CD14-positive monocyte (primary cell): ENCODE measurements around the gene KLK7. TPM values are rescaled to one million over a fixed set of nuclear protein-coding genes. Genes with fewer than 3 reads are reported as not detected.

Experiments
- DNase-seq, 3 donors: peaks; one replicate each; pipeline ENCODE4 v3.0.0-alpha.2; 2011 to 2022
- H2AFZ ChIP-seq: 2 replicates; pipeline ENCODE4 v1.6.0; 2012; ENCODE audit warnings: mild to moderate bottlenecking, low read depth, low read length, inconsistent platforms; ENCODE audit not compliant: insufficient read depth, poor library complexity, severe bottlenecking
- H3K27ac ChIP-seq, 2 donors: 1 replicate in 1 of 2; 2 replicates in 1 of 2; pipeline ENCODE4 v1.5.1; 2012 to 2013; ENCODE audit warnings: low read length in 2 of 2, control low read depth in 1 of 2, inconsistent platforms in 1 of 2, low read depth in 1 of 2, mild to moderate bottlenecking in 1 of 2
- H3K27me3 ChIP-seq, 2 donors: one replicate each; pipeline versions ENCODE4 v1.6.0 to v1.6.1; 2011 to 2013; ENCODE audit warnings: low read length in 2 of 2; ENCODE audit not compliant: control insufficient read depth in 2 of 2, insufficient read depth in 2 of 2
- H3K36me3 ChIP-seq, 2 donors: replicated peaks in 1 of 2; 1 replicate in 1 of 2; 2 replicates in 1 of 2; pipeline versions ENCODE4 v1.5.1 to v1.6.1; 2012 to 2013; ENCODE audit warnings: low read length in 2 of 2, control low read depth in 1 of 2, inconsistent platforms in 1 of 2, mild to moderate bottlenecking in 1 of 2; ENCODE audit not compliant: insufficient read depth in 2 of 2, control insufficient read depth in 1 of 2
- H3K4me1 ChIP-seq, 2 donors: 1 replicate in 1 of 2; 2 replicates in 1 of 2; pipeline versions ENCODE4 v1.5.1 to v1.6.1; 2012 to 2013; ENCODE audit warnings: low read length in 2 of 2, control low read depth in 1 of 2, inconsistent platforms in 1 of 2, mild to moderate bottlenecking in 1 of 2, moderate library complexity in 1 of 2; ENCODE audit not compliant: insufficient read depth in 2 of 2, control insufficient read depth in 1 of 2
- H3K4me2 ChIP-seq: replicated peaks from 2 replicates; pipeline ENCODE3; 2012; ENCODE audit warnings: low read length, moderate library complexity, mild to moderate bottlenecking; ENCODE audit not compliant: poor library complexity, severe bottlenecking; ENCODE audit errors: extremely low read depth
- H3K4me3 ChIP-seq, 3 experiments: fragments of 200-600 bp in 1 of 3; sonication (generic) in 1 of 3; replicated peaks in 1 of 3; 1 replicate in 2 of 3; 2 replicates in 1 of 3; pipeline ENCODE4 v1.5.1; 2011 to 2013; ENCODE audit warnings: low read length in 3 of 3, mild to moderate bottlenecking in 3 of 3, control low read depth in 2 of 3, low read depth in 2 of 3, inconsistent platforms in 1 of 3, moderate library complexity in 1 of 3
- H3K79me2 ChIP-seq: 2 replicates; pipeline ENCODE4 v1.6.0; 2012; ENCODE audit warnings: mild to moderate bottlenecking, control low read depth, inconsistent platforms, low read length, moderate library complexity; ENCODE audit not compliant: insufficient read depth
- H3K9ac ChIP-seq: 2 replicates; pipeline ENCODE4 v1.6.0; 2017; ENCODE audit warnings: low read length, mild to moderate bottlenecking; ENCODE audit not compliant: insufficient read depth, poor library complexity, severe bottlenecking
- H3K9me3 ChIP-seq, 2 donors: replicated peaks in 1 of 2; 1 replicate in 1 of 2; 2 replicates in 1 of 2; pipeline versions ENCODE4 v1.5.1 to v1.6.1; 2012 to 2013; ENCODE audit warnings: low read length in 2 of 2, control low read depth in 1 of 2; ENCODE audit not compliant: control insufficient read depth in 1 of 2, insufficient read depth in 1 of 2
- H4K20me1 ChIP-seq: 2 replicates; pipeline ENCODE4 v1.6.0; 2012; ENCODE audit warnings: mild to moderate bottlenecking, low read length, control low read depth, moderate library complexity; ENCODE audit not compliant: insufficient read depth
- H3K27ac Mint-ChIP-seq, 7 donors: one replicate each; pipeline ENCODE4 v1.8.0; 2020; ENCODE audit warnings: mild to moderate bottlenecking in 7 of 7, mixed read lengths in 7 of 7, moderate library complexity in 6 of 7, inconsistent platforms in 2 of 7
- H3K27me3 Mint-ChIP-seq, 3 donors: one replicate each; pipeline ENCODE4 v1.8.0; 2021 to 2022; ENCODE audit warnings: low read depth in 3 of 3, mild to moderate bottlenecking in 3 of 3, mixed read lengths in 3 of 3, moderate library complexity in 3 of 3, inconsistent platforms in 1 of 3
- H3K36me3 Mint-ChIP-seq, 2 donors: one replicate each; pipeline ENCODE4 v1.8.0; 2020; ENCODE audit warnings: mixed read lengths in 2 of 2, inconsistent platforms in 1 of 2, mild to moderate bottlenecking in 1 of 2
- H3K4me1 Mint-ChIP-seq: one replicate; pipeline ENCODE4 v1.8.0; 2020; ENCODE audit warnings: mild to moderate bottlenecking, mixed read lengths
- H3K4me3 Mint-ChIP-seq, 2 donors: one replicate each; pipeline ENCODE4 v1.8.0; 2020; ENCODE audit warnings: mild to moderate bottlenecking in 2 of 2, mixed read lengths in 2 of 2, moderate library complexity in 1 of 2
- H3K9me3 Mint-ChIP-seq, 7 donors: one replicate each; pipeline ENCODE4 v1.8.0; 2020 to 2022; ENCODE audit warnings: mixed read lengths in 7 of 7, mild to moderate bottlenecking in 6 of 7, moderate library complexity in 6 of 7, inconsistent platforms in 2 of 7
- CTCF ChIP-seq: fragments of 200-600 bp; IDR thresholded peaks from one replicate; pipeline ENCODE4 v1.8.0; 2022; ENCODE audit warnings: antibody characterized with exemption, mild to moderate bottlenecking
- WGBS: methylation state at CpG from one replicate; pipeline ENCODE4 v1.1.5; 2013; ENCODE audit warnings: missing lambda C conversion rate; ENCODE audit not compliant: insufficient coverage; 5-methylcytosine and 5-hydroxymethylcytosine counted together
- intact Hi-C, 2 donors: fragments of 100-400 bp; cut with micrococcal nuclease; formaldehyde crosslinking; loops; one replicate each; pipeline versions ENCODE4 v1.15.0 to v1.15.1; 2023
- polyA plus RNA-seq, 3 donors: library from polyadenylated mRNA; depleted of rRNA in 1 of 3; unstranded in 2 of 3; stranded (reverse) in 1 of 3; fragments of 300-500 nt in 2 of 3; fragments of >200 nt in 1 of 3; fragmentation: Illumina TruSeq in 2 of 3; gene quantifications; 1 replicate in 2 of 3; 2 replicates in 1 of 3; pipeline ENCODE4 v1.2.3, GENCODE V29; 2012 to 2021

KLK7 gene
- polyA plus RNA-seq, 3 donors: not detected

DNA sequence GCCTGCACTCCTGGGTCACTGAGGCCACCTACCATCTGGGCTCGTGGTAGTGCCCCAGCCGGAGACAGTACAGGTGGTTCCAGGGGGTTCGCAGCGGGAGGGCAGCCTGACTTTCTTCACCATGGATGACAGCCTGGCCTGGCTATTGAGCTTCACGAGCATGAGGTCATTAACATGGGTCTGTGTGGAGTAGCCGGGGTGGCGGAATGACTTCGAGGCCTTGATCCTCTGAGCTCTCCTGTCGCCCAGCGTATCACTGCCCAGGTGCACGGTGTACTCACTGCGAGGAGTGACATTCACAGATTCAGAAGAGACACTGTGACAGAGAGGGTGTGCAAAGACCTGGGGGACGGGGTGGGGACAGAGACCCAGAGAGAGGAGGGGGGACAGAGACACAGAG lies 3.5 kb downstream of the KLK7 start:
- no peak for TF ChIP-seq CTCF
- H3K27ac Mint-ChIP-seq: no peak overlapping the region
- no peaks in the 10 kb centered on the region for H3K9me3 ChIP-seq
- H4K20me1 ChIP-seq: no peaks in the 10 kb centered on the region
- no peaks in the 10 kb centered on the region for H3K4me1 ChIP-seq
- no peaks in the 10 kb centered on the region for H3K36me3 Mint-ChIP-seq
- peaks cover 24 to 45% (median 25%) of the 10 kb centered on the region in 3 donors for H3K27me3 Mint-ChIP-seq
- no peak overlapping the region for H3K9ac ChIP-seq
- intact Hi-C loops: no loop called here
- WGBS: 81% methylated on average over 13 of the region's 13 CpGs
- no peak overlapping the region for H3K27ac ChIP-seq
- H3K4me2 ChIP-seq: no peak overlapping the region
- H2AFZ ChIP-seq: no peak overlapping the region
- no peaks in the 10 kb centered on the region for H3K79me2 ChIP-seq
- no peak overlapping the region for H3K4me3 Mint-ChIP-seq
- no peaks in the 10 kb centered on the region for H3K4me1 Mint-ChIP-seq
- H3K36me3 ChIP-seq: no peaks in the 10 kb centered on the region
- H3K4me3 ChIP-seq: no peak overlapping the region
- peaks cover 0 to 5% (median 1%) of the 10 kb centered on the region in 7 donors for H3K9me3 Mint-ChIP-seq
- H3K27me3 ChIP-seq: peaks cover 0 to 7% of the 10 kb centered on the region in 2 donors
- no peak for DNase-seq

DNA sequence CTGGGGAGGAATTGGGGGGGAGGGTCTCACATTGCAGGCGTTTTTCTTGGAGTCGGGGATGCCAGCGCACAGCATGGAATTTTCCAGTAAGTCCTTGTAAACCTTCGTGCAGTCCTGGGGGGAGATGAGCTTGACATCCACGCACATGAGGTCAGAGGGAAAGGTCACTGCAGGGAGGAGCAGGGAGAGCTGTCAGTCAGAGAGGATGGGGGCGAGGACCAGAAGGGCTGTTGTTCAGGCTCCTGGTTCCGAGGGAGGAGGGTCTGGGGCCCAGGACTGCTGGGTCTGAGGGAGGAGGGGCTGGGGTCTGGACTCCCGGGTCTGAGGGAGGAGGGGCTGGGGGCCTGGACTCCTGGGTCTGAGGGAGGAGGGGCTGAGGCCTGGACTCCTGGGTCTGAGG lies 4.0 kb downstream of the KLK7 start:
- H3K4me1 ChIP-seq: no peaks in the 10 kb centered on the region
- no peak for DNase-seq
- Mint-ChIP-seq H3K9me3 (peaks cover 0 to 5% (median 1%) of the 10 kb centered on the region in 7 donors), H3K4me3 (no peak overlapping the region), H3K4me1 (no peaks in the 10 kb centered on the region), H3K36me3 (no peaks in the 10 kb centered on the region), H3K27ac (no peak overlapping the region), H3K27me3 (peaks cover 24 to 43% (median 25%) of the 10 kb centered on the region in 3 donors)
- no peak for TF ChIP-seq CTCF
- no peaks in the 10 kb centered on the region for H3K79me2 ChIP-seq
- H2AFZ ChIP-seq: no peak overlapping the region
- no peak overlapping the region for H3K9ac ChIP-seq
- no peaks in the 10 kb centered on the region for H3K9me3 ChIP-seq
- no peak overlapping the region for H3K27ac ChIP-seq
- no peaks in the 10 kb centered on the region for H3K36me3 ChIP-seq
- intact Hi-C loops: no loop called here
- H3K4me2 ChIP-seq: no peak overlapping the region
- no peak overlapping the region for H3K4me3 ChIP-seq
- H4K20me1 ChIP-seq: no peaks in the 10 kb centered on the region
- H3K27me3 ChIP-seq: peaks cover 0 to 7% of the 10 kb centered on the region in 2 donors
- 53% methylated on average over 8 of the region's 8 CpGs for WGBS
